NB4 (cell line): ENCODE data around the gene GOLGA1.

Source experiments
- CTCF ChIP-seq: IDR thresholded peaks from one replicate; pipeline ENCODE4 v1.5.1; 2012; ENCODE audit warnings: low read depth, low read length
- MAX ChIP-seq: IDR thresholded peaks from 2 replicates; pipeline ENCODE4 v1.6.1; 2011; ENCODE audit warnings: low read depth, low read length
- POLR2A ChIP-seq: IDR thresholded peaks from 2 replicates; pipeline ENCODE4 v1.6.1; 2011; ENCODE audit warnings: mild to moderate bottlenecking; ENCODE audit not compliant: insufficient read length; ENCODE audit errors: extremely low read depth

- TF ChIP-seq POLR2A, result no peak
- TF ChIP-seq CTCF, result no peak
- no peak for TF ChIP-seq MAX
Measured at GRCh38 chr9:124844291-124844690, 96.6 kb downstream of the GOLGA1 start.
